Erythroblast (primary cell): ENCODE results near the gene CLTCL1.

ENCODE experiments used
- GATA1 ChIP-seq: IDR thresholded peaks from 2 replicates; pipeline ENCODE4 v1.6.1; 2011; ENCODE audit warnings: low read depth, mild to moderate bottlenecking, control low read depth, low read length, moderate library complexity
- POLR2A ChIP-seq: IDR thresholded peaks from 2 replicates; pipeline ENCODE4 v1.6.1; 2011; ENCODE audit warnings: mild to moderate bottlenecking, low read length

DNA sequence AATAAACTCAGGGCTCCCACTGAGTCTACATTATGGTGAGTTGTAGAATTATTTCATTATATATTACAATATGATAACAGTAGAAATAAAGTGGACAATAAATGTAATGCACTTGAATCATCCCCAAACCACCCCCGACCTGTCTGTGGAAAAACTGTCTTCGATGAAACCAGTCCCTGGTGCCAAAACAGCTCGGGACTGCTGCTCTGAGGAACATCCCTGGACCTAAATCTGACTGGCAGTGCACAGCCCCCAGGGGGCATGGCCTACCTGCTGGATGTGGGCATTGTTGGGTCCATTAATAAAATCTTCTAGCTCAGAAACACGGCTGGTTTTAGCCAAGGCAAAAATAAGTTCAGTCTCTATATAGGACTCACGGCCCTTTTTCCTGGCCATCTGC, 83.6 kb downstream of the CLTCL1 start:
- TF ChIP-seq POLR2A, result no peak
- TF ChIP-seq GATA1, result no peak
